ENCODE measurements around the gene NUDT14. TPM values are rescaled to one million over a fixed set of nuclear protein-coding genes. Genes with fewer than 3 reads are reported as not detected.

NUDT14 gene
- total RNA-seq, 4 donors from 2014 or later: 0.66 to 2.7 (median 1.8) TPM

DNA sequence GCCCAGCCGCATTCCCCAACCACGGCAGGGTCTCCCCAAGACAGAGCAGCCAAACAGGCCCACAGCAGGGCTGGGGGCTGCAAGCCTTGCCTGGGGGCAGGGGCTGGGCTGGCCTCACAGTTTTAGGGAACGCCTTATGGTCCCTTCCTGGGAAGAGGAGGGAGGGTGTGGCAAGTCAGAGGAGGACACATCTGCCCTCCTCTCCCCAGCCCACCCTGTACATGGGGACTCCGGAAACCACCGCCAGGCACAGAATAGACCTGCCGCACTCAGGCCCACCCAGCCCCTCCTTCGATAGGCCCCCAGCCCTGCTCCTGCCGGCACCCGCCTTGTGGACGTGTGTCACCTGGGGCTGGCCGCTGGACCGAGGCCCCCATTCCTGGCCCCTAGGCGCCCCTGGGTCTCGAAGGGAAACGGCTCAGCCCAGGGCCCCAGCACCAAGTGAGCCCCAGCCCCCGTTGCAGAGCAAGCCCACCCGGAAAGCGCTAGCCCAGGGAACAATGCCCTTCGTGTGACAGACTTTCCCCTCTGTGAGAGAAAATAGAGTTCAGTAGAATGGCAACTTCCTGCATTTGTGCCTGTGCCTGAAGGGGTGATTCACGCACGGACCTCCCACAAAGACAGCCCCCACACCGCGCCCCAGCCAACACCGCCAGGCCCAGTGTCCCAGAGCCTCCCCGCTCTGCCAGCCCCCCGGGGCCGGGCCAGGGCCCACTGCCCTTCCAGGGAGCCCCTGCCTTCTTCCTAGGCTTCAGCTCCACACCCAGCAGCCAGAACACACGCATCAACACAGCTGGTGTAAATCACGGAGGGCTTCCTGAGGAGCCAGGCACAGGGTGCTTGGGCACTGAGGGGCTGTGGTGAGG lies 12.0 kb upstream of the NUDT14 start:
- no peak for DNase-seq (ENCODE audit: low spot score in 2 of 2)
- Histone ChIP-seq H3K4me1 (peaks cover 0 to 46% (median 20%) of the 10 kb centered on the region in 4 donors), H3K27me3 (peaks cover 0 to 82% of the 10 kb centered on the region in 2 donors), H3K4me3 (no peak overlapping the region), H3K27ac (peak overlapping the region in 1 of 4 donors; percentile 47), H3K36me3 (no peaks in the 10 kb centered on the region), H3K9me3 (peaks cover 0 to 6% (median 0%) of the 10 kb centered on the region in 4 donors)
- TF ChIP-seq POLR2A (IDR thresholded peaks at IDR 0.05): no peak
- TF ChIP-seq, protein P1, sequence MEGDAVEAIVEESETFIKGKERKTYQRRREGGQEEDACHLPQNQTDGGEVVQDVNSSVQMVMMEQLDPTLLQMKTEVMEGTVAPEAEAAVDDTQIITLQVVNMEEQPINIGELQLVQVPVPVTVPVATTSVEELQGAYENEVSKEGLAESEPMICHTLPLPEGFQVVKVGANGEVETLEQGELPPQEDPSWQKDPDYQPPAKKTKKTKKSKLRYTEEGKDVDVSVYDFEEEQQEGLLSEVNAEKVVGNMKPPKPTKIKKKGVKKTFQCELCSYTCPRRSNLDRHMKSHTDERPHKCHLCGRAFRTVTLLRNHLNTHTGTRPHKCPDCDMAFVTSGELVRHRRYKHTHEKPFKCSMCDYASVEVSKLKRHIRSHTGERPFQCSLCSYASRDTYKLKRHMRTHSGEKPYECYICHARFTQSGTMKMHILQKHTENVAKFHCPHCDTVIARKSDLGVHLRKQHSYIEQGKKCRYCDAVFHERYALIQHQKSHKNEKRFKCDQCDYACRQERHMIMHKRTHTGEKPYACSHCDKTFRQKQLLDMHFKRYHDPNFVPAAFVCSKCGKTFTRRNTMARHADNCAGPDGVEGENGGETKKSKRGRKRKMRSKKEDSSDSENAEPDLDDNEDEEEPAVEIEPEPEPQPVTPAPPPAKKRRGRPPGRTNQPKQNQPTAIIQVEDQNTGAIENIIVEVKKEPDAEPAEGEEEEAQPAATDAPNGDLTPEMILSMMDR (IDR thresholded peaks at IDR 0.05): no peak
- no peak for TF ChIP-seq EP300 (IDR thresholded peaks at IDR 0.05)
- 22 to 24% methylated on average over 19 to 29 of the region's 29 CpGs for whole genome bisulfite sequencing, 2 donors

DNA sequence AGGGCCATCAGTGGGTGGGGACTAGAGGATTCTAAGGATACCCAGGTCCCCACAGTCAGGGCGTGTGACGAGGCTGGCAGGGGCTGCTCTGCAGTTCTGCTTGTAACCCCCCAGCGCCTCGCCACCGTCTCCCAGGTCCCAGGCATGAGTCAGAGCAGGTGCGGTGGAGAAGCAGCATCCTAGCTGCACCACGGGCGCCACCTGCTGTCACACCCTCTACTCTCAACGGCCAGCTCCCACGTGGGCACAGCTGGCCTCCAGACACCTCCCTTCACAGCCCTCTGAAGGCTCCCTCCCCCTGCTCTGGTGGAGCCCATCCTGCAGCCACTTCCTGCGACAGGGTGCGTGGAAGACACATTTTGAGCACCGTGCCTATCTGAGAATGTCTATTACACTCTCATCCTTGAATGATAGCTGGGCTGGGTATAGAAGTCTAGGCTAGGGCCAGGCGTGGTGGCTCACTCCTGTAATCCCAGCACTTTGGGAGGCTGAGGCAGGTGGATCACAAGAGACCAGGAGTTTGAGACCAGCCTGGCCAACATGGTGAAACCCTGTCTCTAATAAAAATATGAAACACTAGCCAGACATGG lies 6.9 kb upstream of the NUDT14 start:
- no peak for TF ChIP-seq POLR2A (IDR thresholded peaks at IDR 0.05)
- TF ChIP-seq, protein P1 (IDR thresholded peaks at IDR 0.05): no peak
- TF ChIP-seq EP300 (IDR thresholded peaks at IDR 0.05): no peak
- H3K4me1 ChIP-seq: peaks cover 0 to 4% (median 1%) of the 10 kb centered on the region in 4 donors
- peaks cover 0 to 40% of the 10 kb centered on the region in 2 donors for H3K27me3 ChIP-seq
- no peaks in the 10 kb centered on the region for H3K36me3 ChIP-seq
- WGBS, 2 donors: 64 to 76% methylated on average over 14 of the region's 14 CpGs
- DNase-seq (ENCODE audit: low spot score in 2 of 2): no peak
- peaks cover 0 to 13% (median 0%) of the 10 kb centered on the region in 4 donors for H3K9me3 ChIP-seq
- no peak overlapping the region for H3K4me3 ChIP-seq
- no peak overlapping the region for H3K27ac ChIP-seq

DNA sequence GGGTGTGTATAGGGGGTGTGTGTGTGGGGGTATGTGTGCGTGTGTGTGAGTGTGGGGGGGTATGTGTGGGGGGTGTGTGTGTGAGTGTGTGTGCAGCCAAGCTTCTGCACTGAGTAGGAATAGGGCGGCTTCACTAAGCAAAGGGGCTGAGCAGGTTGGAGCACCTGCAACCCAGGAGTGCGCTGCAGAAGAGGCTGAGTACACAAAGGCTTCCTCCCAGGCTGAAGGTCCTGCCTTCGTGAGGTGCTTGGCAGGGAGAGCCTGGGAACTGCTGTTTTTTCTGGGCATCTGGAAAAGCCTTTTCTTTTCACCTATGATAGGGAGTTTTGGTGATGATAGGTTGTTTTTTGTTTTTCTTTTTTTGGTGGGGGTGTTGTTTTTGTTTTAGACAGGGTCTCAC lies 6.0 kb upstream of the NUDT14 start:
- Histone ChIP-seq H3K36me3 (no peaks in the 10 kb centered on the region), H3K4me1 (no peaks in the 10 kb centered on the region), H3K27ac (no peak overlapping the region), H3K9me3 (peaks cover 0 to 13% (median 0%) of the 10 kb centered on the region in 4 donors), H3K4me3 (no peak overlapping the region), H3K27me3 (peaks cover 0 to 33% of the 10 kb centered on the region in 2 donors)
- TF ChIP-seq EP300 (IDR thresholded peaks at IDR 0.05) (no peak), POLR2A (IDR thresholded peaks at IDR 0.05) (no peak)
- TF ChIP-seq, protein P1 (IDR thresholded peaks at IDR 0.05): no peak
- 67 to 84% methylated on average over 4 of the region's 4 CpGs for WGBS, 2 donors
- no peak for DNase-seq (ENCODE audit: low spot score in 2 of 2)

DNA sequence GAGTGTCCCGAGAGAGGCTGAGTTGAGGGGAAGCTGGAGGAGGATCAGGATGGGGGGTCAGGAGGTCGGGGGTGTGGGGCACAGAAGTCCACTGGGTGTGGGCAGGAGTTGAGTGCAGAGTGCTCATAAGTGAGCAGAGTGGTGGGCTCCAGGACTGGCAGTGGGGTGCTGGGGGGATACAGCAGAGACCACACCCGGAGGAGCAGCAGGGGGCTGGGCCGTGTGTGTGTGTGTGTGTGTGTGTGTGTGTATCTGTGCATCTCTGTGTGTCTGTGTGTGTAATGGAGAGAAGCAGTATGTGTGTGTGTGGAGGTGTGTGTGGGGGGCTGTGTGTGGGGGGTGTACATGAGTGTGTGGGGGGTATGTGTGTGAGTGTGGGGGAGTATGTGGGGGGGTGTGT lies 4.9 kb upstream of the NUDT14 start:
- no peak overlapping the region for H3K4me3 ChIP-seq
- TF ChIP-seq, protein P1 (IDR thresholded peaks at IDR 0.05): no peak
- no peak for TF ChIP-seq EP300 (IDR thresholded peaks at IDR 0.05)
- TF ChIP-seq POLR2A (IDR thresholded peaks at IDR 0.05): no peak
- WGBS, 2 donors: 28 to 35% methylated on average over 4 of the region's 4 CpGs
- H3K4me1 ChIP-seq: peaks cover 0 to 6% (median 0%) of the 10 kb centered on the region in 4 donors
- peaks cover 0 to 23% of the 10 kb centered on the region in 2 donors for H3K27me3 ChIP-seq
- no peak for DNase-seq (ENCODE audit: low spot score in 2 of 2)
- H3K36me3 ChIP-seq: no peaks in the 10 kb centered on the region
- no peak overlapping the region for H3K27ac ChIP-seq
- H3K9me3 ChIP-seq: peaks cover 0 to 13% (median 0%) of the 10 kb centered on the region in 4 donors

DNA sequence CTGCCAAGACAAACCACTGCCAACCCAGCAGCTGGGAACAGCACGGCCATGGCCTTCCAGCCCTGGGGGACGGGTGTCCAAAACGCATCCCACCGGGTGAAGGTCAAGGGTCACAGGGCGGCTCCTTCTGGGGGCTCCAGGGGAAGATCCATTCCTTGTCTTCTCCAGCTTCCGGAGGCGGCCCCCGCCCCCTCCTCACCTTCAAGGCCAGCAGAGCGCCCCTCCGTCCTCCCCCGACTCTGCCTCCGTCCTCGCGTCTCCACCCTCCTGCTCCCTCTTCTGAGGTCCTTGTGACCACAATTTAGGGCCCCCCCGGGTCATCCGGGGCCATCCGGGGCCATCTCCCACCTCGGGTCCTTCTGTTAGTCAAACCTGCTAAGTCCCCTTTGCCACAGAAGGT lies 3.9 kb upstream of the NUDT14 start:
- no peak for DNase-seq (ENCODE audit: low spot score in 2 of 2)
- Histone ChIP-seq H3K36me3 (no peaks in the 10 kb centered on the region), H3K4me1 (peaks cover 0 to 14% (median 3%) of the 10 kb centered on the region in 4 donors), H3K9me3 (peaks cover 0 to 13% (median 0%) of the 10 kb centered on the region in 4 donors), H3K4me3 (no peak overlapping the region), H3K27me3 (peaks cover 0 to 20% of the 10 kb centered on the region in 2 donors), H3K27ac (no peak overlapping the region)
- TF ChIP-seq EP300 (IDR thresholded peaks at IDR 0.05): no peak
- TF ChIP-seq POLR2A (IDR thresholded peaks at IDR 0.05): no peak
- TF ChIP-seq, protein P1 (IDR thresholded peaks at IDR 0.05): no peak
- WGBS, 2 donors: 67 to 71% methylated on average over 16 of the region's 18 CpGs

Data from tibial nerve (tissue), 4 donors.